ENCODE data around the gene PLTP. TPM values are rescaled to one million over a fixed set of nuclear protein-coding genes. Genes with fewer than 3 reads are reported as not detected.

Gene PLTP
- total and polyA plus RNA-seq, 2 of the 13 experiments (the other 11 are each of a cell fraction or from before 2014, with no cell fraction given): 16.9 to 28.6 TPM

DNA sequence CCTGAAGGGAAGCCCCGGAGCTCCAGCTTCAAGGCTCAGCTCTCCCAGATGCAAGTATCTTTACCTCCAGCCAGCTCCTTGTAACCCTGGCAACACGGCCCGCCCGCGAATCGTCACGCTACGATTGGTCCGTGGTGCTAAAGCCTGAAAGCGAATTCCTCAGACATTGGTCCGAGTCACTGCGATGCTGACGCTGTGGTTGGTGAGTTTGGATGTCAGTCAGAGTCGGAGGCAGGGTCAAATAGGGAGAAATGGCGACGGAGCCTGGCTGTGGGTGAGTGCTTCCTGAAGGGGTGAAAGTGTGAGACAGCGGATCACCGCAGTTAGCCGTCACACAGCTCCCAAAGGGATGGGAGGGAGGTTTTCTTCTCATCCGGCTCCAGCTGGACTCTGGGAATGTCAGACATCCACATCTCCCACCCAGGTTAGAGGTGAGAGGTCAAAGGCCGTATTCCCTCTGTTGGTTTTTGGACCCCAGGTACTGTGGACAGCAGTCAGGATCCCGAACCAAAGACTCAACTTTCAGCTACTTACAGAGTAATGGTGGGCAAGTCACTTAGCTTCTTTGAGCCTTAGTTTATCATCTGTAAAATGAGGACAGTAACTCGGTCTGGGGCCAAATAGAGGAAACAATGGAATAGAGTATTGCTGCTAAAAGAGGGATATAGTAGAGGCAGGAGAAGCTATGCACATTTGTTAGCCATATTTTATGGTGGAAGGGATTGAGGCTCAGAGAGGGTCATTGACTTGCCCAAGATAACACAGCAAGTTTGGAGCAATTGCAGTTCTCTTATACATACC is 30.8 kb downstream of the PLTP start, which contains the start of gene ZSWIM1 (continued):
- TF ChIP-seq, protein P1, sequence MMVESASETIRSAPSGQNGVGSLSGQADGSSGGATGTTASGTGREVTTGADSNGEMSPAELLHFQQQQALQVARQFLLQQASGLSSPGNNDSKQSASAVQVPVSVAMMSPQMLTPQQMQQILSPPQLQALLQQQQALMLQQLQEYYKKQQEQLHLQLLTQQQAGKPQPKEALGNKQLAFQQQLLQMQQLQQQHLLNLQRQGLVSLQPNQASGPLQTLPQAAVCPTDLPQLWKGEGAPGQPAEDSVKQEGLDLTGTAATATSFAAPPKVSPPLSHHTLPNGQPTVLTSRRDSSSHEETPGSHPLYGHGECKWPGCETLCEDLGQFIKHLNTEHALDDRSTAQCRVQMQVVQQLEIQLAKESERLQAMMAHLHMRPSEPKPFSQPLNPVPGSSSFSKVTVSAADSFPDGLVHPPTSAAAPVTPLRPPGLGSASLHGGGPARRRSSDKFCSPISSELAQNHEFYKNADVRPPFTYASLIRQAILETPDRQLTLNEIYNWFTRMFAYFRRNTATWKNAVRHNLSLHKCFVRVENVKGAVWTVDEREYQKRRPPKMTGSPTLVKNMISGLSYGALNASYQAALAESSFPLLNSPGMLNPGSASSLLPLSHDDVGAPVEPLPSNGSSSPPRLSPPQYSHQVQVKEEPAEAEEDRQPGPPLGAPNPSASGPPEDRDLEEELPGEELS (CRISPR knock-in tag; IDR thresholded peaks at IDR 0.05): 0 out of 2 replicates have a peak, but pooled peaks have one; percentile 58
- TF ChIP-seq, protein P2, sequence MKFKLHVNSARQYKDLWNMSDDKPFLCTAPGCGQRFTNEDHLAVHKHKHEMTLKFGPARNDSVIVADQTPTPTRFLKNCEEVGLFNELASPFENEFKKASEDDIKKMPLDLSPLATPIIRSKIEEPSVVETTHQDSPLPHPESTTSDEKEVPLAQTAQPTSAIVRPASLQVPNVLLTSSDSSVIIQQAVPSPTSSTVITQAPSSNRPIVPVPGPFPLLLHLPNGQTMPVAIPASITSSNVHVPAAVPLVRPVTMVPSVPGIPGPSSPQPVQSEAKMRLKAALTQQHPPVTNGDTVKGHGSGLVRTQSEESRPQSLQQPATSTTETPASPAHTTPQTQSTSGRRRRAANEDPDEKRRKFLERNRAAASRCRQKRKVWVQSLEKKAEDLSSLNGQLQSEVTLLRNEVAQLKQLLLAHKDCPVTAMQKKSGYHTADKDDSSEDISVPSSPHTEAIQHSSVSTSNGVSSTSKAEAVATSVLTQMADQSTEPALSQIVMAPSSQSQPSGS (CRISPR knock-in tag; IDR thresholded peaks at IDR 0.05): 0 out of 2 replicates have a peak, but pooled peaks have one; percentile 27
- TF ChIP-seq, protein P3, sequence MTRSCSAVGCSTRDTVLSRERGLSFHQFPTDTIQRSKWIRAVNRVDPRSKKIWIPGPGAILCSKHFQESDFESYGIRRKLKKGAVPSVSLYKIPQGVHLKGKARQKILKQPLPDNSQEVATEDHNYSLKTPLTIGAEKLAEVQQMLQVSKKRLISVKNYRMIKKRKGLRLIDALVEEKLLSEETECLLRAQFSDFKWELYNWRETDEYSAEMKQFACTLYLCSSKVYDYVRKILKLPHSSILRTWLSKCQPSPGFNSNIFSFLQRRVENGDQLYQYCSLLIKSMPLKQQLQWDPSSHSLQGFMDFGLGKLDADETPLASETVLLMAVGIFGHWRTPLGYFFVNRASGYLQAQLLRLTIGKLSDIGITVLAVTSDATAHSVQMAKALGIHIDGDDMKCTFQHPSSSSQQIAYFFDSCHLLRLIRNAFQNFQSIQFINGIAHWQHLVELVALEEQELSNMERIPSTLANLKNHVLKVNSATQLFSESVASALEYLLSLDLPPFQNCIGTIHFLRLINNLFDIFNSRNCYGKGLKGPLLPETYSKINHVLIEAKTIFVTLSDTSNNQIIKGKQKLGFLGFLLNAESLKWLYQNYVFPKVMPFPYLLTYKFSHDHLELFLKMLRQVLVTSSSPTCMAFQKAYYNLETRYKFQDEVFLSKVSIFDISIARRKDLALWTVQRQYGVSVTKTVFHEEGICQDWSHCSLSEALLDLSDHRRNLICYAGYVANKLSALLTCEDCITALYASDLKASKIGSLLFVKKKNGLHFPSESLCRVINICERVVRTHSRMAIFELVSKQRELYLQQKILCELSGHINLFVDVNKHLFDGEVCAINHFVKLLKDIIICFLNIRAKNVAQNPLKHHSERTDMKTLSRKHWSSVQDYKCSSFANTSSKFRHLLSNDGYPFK (CRISPR knock-in tag; IDR thresholded peaks at IDR 0.05; ENCODE audit: borderline replicate concordance): peak; percentile 89
- TF ChIP-seq, protein P4, sequence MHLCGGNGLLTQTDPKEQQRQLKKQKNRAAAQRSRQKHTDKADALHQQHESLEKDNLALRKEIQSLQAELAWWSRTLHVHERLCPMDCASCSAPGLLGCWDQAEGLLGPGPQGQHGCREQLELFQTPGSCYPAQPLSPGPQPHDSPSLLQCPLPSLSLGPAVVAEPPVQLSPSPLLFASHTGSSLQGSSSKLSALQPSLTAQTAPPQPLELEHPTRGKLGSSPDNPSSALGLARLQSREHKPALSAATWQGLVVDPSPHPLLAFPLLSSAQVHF (CRISPR knock-in tag; IDR thresholded peaks at IDR 0.05): no peak
- TF ChIP-seq, protein P5, sequence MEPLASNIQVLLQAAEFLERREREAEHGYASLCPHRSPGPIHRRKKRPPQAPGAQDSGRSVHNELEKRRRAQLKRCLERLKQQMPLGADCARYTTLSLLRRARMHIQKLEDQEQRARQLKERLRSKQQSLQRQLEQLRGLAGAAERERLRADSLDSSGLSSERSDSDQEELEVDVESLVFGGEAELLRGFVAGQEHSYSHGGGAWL (CRISPR knock-in tag; IDR thresholded peaks at IDR 0.05): 0 out of 2 replicates have a peak, but pooled peaks have one; percentile 50
- peak; percentile 77 for TF ChIP-seq ZFP36 (IDR thresholded peaks at IDR 0.05; ENCODE audit: borderline replicate concordance, low read depth, low read length, partially characterized antibody)
- no peak for TF ChIP-seq JUNB (CRISPR knock-in tag; IDR thresholded peaks at IDR 0.05; ENCODE audit: borderline replicate concordance)
- TF ChIP-seq ZNF619 (CRISPR knock-in tag; IDR thresholded peaks at IDR 0.05): peak; percentile 92; the same call in 1 of the 2 replicates
- TF ChIP-seq CREB1 (IDR thresholded peaks at IDR 0.05): peak; percentile 96
- peak; percentile 91 for TF ChIP-seq CREB1 (CRISPR knock-in tag; IDR thresholded peaks at IDR 0.05)
- TF ChIP-seq, protein P6, sequence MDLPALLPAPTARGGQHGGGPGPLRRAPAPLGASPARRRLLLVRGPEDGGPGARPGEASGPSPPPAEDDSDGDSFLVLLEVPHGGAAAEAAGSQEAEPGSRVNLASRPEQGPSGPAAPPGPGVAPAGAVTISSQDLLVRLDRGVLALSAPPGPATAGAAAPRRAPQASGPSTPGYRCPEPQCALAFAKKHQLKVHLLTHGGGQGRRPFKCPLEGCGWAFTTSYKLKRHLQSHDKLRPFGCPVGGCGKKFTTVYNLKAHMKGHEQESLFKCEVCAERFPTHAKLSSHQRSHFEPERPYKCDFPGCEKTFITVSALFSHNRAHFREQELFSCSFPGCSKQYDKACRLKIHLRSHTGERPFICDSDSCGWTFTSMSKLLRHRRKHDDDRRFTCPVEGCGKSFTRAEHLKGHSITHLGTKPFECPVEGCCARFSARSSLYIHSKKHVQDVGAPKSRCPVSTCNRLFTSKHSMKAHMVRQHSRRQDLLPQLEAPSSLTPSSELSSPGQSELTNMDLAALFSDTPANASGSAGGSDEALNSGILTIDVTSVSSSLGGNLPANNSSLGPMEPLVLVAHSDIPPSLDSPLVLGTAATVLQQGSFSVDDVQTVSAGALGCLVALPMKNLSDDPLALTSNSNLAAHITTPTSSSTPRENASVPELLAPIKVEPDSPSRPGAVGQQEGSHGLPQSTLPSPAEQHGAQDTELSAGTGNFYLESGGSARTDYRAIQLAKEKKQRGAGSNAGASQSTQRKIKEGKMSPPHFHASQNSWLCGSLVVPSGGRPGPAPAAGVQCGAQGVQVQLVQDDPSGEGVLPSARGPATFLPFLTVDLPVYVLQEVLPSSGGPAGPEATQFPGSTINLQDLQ (CRISPR knock-in tag; IDR thresholded peaks at IDR 0.05): no peak

Measured in HepG2 (cell line).